Activated B cell treated with CpG ODN at 0.5 μM for 24 hours (primary cell): Measurements from ENCODE around the gene METTL4. TPM values are rescaled to one million over a fixed set of nuclear protein-coding genes. Genes with fewer than 3 reads are reported as not detected.
A peak's percentile ranks its signal among the peaks of the same experiment; 100 is the strongest.
"Not testable (repeated sequence)": the region's sequence is repeated elsewhere in the genome, so short reads cannot be mapped to it uniquely, and the experiment has no call there.

Source experiments
- ATAC-seq: fragments of 200-7000 bp; cut with Tn5 transposase; one replicate; pipeline ENCODE4 v1.10.0; 2021; ENCODE audit warnings: low read depth, mild to moderate bottlenecking, moderate library complexity
- CTCF ChIA-PET: fragments of 350-600 bp; sonication (Branson Sonifier 250); formaldehyde crosslinking; loops from one replicate; lab custom pipeline; 2021; ENCODE audit warnings: antibody characterized with exemption; lab: Charles Lee
- POLR2A ChIA-PET: fragments of 350-600 bp; sonication (Branson Sonifier 250); formaldehyde crosslinking; loops from one replicate; lab custom pipeline; 2021; ENCODE audit warnings: antibody characterized with exemption; lab: Charles Lee
- DNase-seq: peaks from one replicate; pipeline ENCODE4 v3.0.0; 2022
- H3K27ac Mint-ChIP-seq: one replicate; pipeline ENCODE4 v1.8.0; 2020; ENCODE audit warnings: mixed read lengths
- H3K27me3 Mint-ChIP-seq: one replicate; pipeline ENCODE4 v1.8.0; 2021; ENCODE audit warnings: mixed read lengths
- H3K36me3 Mint-ChIP-seq: one replicate; pipeline ENCODE4 v1.8.0; 2021; ENCODE audit warnings: low read depth, mixed read lengths
- H3K4me1 Mint-ChIP-seq: one replicate; pipeline ENCODE4 v1.8.0; 2021; ENCODE audit warnings: mixed read lengths
- H3K4me3 Mint-ChIP-seq: one replicate; pipeline ENCODE4 v1.8.0; 2020; ENCODE audit warnings: mild to moderate bottlenecking, mixed read lengths
- H3K9me3 Mint-ChIP-seq: one replicate; pipeline ENCODE4 v1.8.0; 2020; ENCODE audit warnings: mixed read lengths
- intact Hi-C: fragments of 100-400 bp; cut with micrococcal nuclease; formaldehyde crosslinking; loops from one replicate; pipeline ENCODE4 v1.15.1; 2024
- total RNA-seq: library from RNA; stranded (reverse); gene quantifications from 2 replicates; pipeline ENCODE4 v1.2.3, GENCODE V29; 2022
- TF ChIP-seq, protein P1 (sequence below): fragments of 200-600 bp; IDR thresholded peaks from one replicate; pipeline ENCODE4 v1.8.0; 2022; ENCODE audit warnings: antibody characterized with exemption, mild to moderate bottlenecking

The METTL4 gene
- total RNA-seq, 1 donor from 2014 or later, result 17.4 TPM

DNA sequence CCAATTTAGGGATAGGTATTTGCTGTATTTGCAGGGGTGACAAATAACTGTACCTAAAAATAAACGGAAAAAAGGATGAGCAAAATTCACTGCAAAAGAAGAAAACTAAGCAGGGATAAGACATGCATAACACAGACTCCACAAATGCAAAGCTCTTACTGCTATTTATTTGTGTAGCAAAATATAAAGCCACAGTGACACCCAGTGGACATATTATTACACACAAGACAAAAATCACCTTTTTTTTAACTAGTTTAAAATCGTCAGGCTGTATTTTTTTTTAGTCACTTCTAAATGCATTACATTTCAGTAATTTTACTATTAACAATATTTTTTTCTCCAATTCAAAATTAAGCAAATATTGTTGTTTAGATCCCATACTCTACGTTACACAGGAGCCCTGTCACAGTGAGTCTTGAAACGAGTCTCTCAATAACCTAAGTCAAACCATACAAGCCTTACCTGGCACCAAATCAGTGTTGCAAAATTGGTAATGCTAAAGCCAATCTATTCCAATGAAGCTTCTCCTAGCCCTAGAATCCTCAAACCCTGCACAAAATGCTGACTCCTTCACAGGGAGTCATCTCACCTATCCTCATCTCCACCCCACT is 23.7 kb downstream of the METTL4 start:
- ChIA-PET CTCF (interaction anchor here (0.6 to 3.1 kb wide), 11 partner anchors 9 to 1682 kb away, joined by 3 to 21 read pairs (median 4); partner anchors contain the start of genes METTL4 and NDC80), POLR2A (interaction anchor here (1.0 kb wide), 1 partner anchor 108 kb away, joined by 5 read pairs; the partner anchor contains the start of gene SMCHD1)
- Mint-ChIP-seq H3K27ac (no peak overlapping the region), H3K4me3 (no peak overlapping the region), H3K9me3 (no peaks in the 10 kb centered on the region), H3K27me3 (no peaks in the 10 kb centered on the region), H3K4me1 (peaks cover 14% of the 10 kb centered on the region), H3K36me3 (peaks cover 47% of the 10 kb centered on the region)
- ATAC-seq (peak; percentile 47), DNase-seq (no peak)
- TF ChIP-seq, protein P1, sequence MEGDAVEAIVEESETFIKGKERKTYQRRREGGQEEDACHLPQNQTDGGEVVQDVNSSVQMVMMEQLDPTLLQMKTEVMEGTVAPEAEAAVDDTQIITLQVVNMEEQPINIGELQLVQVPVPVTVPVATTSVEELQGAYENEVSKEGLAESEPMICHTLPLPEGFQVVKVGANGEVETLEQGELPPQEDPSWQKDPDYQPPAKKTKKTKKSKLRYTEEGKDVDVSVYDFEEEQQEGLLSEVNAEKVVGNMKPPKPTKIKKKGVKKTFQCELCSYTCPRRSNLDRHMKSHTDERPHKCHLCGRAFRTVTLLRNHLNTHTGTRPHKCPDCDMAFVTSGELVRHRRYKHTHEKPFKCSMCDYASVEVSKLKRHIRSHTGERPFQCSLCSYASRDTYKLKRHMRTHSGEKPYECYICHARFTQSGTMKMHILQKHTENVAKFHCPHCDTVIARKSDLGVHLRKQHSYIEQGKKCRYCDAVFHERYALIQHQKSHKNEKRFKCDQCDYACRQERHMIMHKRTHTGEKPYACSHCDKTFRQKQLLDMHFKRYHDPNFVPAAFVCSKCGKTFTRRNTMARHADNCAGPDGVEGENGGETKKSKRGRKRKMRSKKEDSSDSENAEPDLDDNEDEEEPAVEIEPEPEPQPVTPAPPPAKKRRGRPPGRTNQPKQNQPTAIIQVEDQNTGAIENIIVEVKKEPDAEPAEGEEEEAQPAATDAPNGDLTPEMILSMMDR, result no peak
- intact Hi-C loops, result loop anchor here (1.0 to 5.0 kb wide), 5 partner anchors 210 to 1805 kb away; no protein-coding TSS in a partner anchor

DNA sequence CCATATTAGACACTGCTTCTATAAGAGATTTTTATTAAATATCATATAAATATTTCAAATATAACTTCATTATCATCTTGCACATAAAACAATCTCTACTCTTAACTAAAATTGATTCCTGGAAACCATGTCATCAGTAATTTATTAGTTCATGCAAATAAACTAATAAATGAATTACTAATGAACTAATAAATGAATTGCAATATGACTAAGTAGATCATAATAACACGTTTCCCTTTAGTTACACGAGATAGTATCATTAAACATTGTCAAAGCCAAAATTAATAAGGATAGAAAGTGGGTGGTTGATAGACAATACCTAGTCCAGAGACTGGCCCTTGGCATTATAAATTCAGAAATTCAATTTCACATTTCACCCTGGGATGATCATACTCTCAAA is 26.1 kb downstream of the METTL4 start:
- peaks cover 16% of the 10 kb centered on the region for H3K4me1 Mint-ChIP-seq
- TF ChIP-seq, protein P1, result no peak
- ChIA-PET CTCF (interaction anchor here (1.3 to 3.1 kb wide), 2 partner anchors 208 to 959 kb away, joined by 3 to 21 read pairs; no protein-coding TSS in a partner anchor), POLR2A (no interaction called here)
- no peak for ATAC-seq
- H3K27ac Mint-ChIP-seq, result no peak overlapping the region
- H3K9me3 Mint-ChIP-seq, result no peaks in the 10 kb centered on the region
- DNase-seq, result no peak
- intact Hi-C loops, result loop anchor here (5.0 kb wide), 1 partner anchor 1803 kb away; no protein-coding TSS in a partner anchor
- no peak overlapping the region for H3K4me3 Mint-ChIP-seq
- H3K36me3 Mint-ChIP-seq, result peaks cover 39% of the 10 kb centered on the region
- no peaks in the 10 kb centered on the region for H3K27me3 Mint-ChIP-seq

DNA sequence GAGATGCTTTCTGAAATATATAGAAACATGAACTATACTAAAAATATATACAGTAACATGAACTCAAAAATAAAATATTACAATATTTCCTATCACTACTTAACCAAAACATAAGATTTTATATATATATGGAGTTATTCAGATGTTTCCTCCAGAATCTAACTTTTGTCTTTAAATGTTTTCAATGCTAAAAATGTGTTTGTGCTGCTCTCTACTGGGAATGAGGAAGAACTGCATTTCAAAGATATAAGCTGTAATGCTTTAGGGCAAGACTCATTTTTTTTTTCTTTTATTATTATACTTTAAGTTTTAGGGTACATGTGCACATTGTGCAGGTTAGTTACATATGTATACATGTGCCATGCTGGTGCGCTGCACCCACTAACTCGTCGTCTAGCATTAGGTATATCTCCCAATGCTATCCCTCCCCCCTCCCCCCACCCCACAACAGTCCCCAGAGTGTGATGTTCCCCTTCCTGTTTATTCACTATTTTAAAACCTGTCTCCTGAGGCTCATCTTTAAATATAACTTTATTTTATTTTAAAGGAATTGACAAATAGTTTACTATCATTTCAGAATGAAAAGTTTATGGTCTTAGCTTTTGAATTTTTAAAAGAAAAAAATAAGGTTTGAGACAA is 29.3 kb downstream of the METTL4 start:
- DNase-seq, H3K27me3 Mint-ChIP-seq, H3K4me1 Mint-ChIP-seq, H3K4me3 Mint-ChIP-seq, H3K27ac Mint-ChIP-seq, H3K9me3 Mint-ChIP-seq: not testable (repeated sequence)
- H3K36me3 Mint-ChIP-seq, result peaks cover 43% of the 10 kb centered on the region
- TF ChIP-seq, protein P1, result peak; percentile 52
- peak; percentile 65 for ATAC-seq
- intact Hi-C loops, result loop anchor here (1.0 to 5.0 kb wide), 4 partner anchors 205 to 1920 kb away; no protein-coding TSS in a partner anchor
- POLR2A ChIA-PET, result interaction anchor here (0.6 kb wide), 1 partner anchor 133 kb away, joined by 3 read pairs; no protein-coding TSS in a partner anchor
- CTCF ChIA-PET, result interaction anchor here (0.6 to 3.0 kb wide), 9 partner anchors 14 to 1802 kb away, joined by 3 to 44 read pairs (median 5); no protein-coding TSS in a partner anchor

DNA sequence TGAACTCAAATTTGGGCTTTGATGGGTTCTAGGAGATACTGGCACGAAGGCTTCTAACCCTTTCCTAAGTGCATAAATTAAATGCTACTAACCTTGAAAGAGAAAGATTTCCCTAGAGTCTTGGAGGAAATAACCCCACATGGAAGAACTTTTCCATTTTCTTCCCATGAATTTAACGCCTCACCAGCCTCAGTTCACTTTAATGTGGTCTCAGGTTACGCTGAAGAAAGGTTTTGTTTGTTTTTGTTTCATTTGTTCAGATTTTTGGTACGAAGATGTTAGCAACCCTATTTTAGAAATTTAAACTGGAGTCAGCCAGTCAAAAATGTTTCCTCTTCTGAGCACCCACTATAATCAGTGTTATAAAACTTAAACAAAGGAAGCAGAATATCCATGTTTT is 30.7 kb downstream of the METTL4 start:
- TF ChIP-seq, protein P1, result no peak
- CTCF ChIA-PET, result interaction anchor here (1.0 to 2.2 kb wide), 2 partner anchors 202 to 955 kb away, joined by 6 to 44 read pairs; no protein-coding TSS in a partner anchor
- H3K27me3 Mint-ChIP-seq, result no peaks in the 10 kb centered on the region

DNA sequence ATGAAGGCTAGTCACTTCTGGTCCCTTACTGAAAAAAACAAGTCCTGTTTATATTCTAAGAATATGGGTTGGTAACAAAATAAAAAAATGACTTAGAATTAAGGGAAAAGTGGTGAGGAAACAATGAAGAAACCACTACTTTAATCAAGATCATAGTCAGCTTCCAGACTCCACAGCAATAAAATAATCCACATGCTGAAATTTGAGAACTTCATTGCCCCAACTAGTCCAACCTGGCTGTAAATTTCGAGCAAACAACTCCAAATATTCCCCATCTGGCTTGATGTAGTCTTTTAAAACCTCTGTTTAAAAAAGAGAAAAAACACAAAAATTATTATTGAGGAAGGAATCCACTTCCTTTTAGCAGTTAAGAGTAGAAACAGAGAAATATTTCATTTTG is 32.5 kb downstream of the METTL4 start:
- no peak overlapping the region for H3K4me3 Mint-ChIP-seq
- H3K36me3 Mint-ChIP-seq, result peaks cover 38% of the 10 kb centered on the region
- ATAC-seq (no peak), DNase-seq (no peak)
- ChIA-PET CTCF (no interaction called here), POLR2A (no interaction called here)
- intact Hi-C loops, result no loop called here
- H3K27me3 Mint-ChIP-seq, result no peaks in the 10 kb centered on the region
- TF ChIP-seq, protein P1, result no peak
- no peaks in the 10 kb centered on the region for H3K9me3 Mint-ChIP-seq
- H3K27ac Mint-ChIP-seq, result no peak overlapping the region
- H3K4me1 Mint-ChIP-seq, result peaks cover 34% of the 10 kb centered on the region

More for the DNA sequence above, 30.7 kb downstream of the METTL4 start:
- ATAC-seq (no peak), DNase-seq (no peak)
- Mint-ChIP-seq H3K27ac (no peak overlapping the region), H3K36me3 (peaks cover 35% of the 10 kb centered on the region), H3K9me3 (no peaks in the 10 kb centered on the region), H3K4me3 (no peak overlapping the region), H3K4me1 (peaks cover 17% of the 10 kb centered on the region)
- POLR2A ChIA-PET, result no interaction called here
- intact Hi-C loops, result loop anchor here (5.0 kb wide), 2 partner anchors 878 to 1918 kb away; no protein-coding TSS in a partner anchor
